ENCODE results near the gene GCA.

GRCh38 chr2:162369551-162369950, 25.6 kb downstream of the GCA start:
- TF ChIP-seq MAZ (IDR thresholded peaks at IDR 0.05; ENCODE audit: borderline replicate concordance, low read depth, low read length) (no peak), POLR2A (IDR thresholded peaks at IDR 0.05; ENCODE audit: low read length) (no peak), GATA3 (IDR thresholded peaks at IDR 0.05; ENCODE audit: borderline replicate concordance) (no peak), CTCF (IDR thresholded peaks at IDR 0.05) (no peak), CBX8 (IDR thresholded peaks at IDR 0.05) (no peak), CHD2 (IDR thresholded peaks at IDR 0.05; ENCODE audit: low read length, partially characterized antibody) (no peak), TP53 (CRISPR knock-in tag; IDR thresholded peaks at IDR 0.05) (no peak), EP300 (IDR thresholded peaks at IDR 0.05) (no peak), MAX (IDR thresholded peaks at IDR 0.05) (no peak), NFE2L2 (conservative IDR thresholded peaks at IDR 0.05; ENCODE audit: low read length) (no peak), HOXB5 (CRISPR knock-in tag; IDR thresholded peaks at IDR 0.05) (no peak), USF2 (IDR thresholded peaks at IDR 0.05) (no peak)
